WI38 (cell line): ENCODE results near the gene PDE11A.

ENCODE experiments used
- H3K4me3 ChIP-seq: 2 replicates; pipeline ENCODE4 v1.5.1; 2011; ENCODE audit warnings: low read depth, mild to moderate bottlenecking, control low read depth, low read length
- TF ChIP-seq, protein P1 (sequence below): IDR thresholded peaks from 2 replicates; pipeline ENCODE4 v1.5.1; 2012; ENCODE audit warnings: low read depth, mild to moderate bottlenecking, control low read depth, low read length

PDE11A gene

GRCh38 chr2:177586154-177586553 is 486.4 kb downstream of the PDE11A start:
- TF ChIP-seq, protein P1, sequence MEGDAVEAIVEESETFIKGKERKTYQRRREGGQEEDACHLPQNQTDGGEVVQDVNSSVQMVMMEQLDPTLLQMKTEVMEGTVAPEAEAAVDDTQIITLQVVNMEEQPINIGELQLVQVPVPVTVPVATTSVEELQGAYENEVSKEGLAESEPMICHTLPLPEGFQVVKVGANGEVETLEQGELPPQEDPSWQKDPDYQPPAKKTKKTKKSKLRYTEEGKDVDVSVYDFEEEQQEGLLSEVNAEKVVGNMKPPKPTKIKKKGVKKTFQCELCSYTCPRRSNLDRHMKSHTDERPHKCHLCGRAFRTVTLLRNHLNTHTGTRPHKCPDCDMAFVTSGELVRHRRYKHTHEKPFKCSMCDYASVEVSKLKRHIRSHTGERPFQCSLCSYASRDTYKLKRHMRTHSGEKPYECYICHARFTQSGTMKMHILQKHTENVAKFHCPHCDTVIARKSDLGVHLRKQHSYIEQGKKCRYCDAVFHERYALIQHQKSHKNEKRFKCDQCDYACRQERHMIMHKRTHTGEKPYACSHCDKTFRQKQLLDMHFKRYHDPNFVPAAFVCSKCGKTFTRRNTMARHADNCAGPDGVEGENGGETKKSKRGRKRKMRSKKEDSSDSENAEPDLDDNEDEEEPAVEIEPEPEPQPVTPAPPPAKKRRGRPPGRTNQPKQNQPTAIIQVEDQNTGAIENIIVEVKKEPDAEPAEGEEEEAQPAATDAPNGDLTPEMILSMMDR, result no peak
- no peak overlapping the region for H3K4me3 ChIP-seq

DNA sequence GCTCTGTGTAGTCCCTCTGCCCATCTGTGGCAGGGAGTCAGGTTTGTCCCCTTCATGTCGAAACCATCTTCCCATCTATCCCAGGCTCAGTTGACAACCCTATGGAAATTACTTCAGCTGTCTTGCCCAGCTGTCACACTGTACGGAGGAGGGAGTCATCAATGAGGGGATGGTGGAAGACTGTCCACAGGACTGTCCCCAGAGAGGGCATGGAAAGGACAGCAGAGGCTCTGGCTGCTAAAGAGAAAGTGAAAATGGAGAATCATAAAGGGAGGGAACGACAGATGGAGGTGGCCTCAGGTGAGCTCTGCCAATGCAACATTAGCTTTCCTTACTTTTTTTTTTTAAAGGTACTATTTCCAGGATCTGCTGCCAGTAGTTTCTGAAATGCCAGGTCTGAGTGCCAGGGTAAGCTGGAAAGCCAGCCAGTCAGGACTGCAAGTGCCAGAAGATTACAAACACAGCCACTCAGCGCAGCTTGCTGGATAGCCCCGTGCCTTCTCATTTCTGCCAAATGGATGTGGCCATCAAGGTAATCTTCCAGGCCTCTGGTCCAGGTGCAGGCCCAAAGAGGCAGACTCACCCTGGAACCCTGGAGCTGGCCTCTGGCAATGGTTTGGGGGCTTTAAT is 487.2 kb downstream of the PDE11A start:
- TF ChIP-seq, protein P1, result no peak
- peak overlapping the region; percentile 32 for H3K4me3 ChIP-seq

- no peak overlapping the region for H3K4me3 ChIP-seq
- TF ChIP-seq, protein P1, result no peak
Observed at GRCh38 chr2:177584030-177584692, 488.4 kb downstream of the PDE11A start.

DNA sequence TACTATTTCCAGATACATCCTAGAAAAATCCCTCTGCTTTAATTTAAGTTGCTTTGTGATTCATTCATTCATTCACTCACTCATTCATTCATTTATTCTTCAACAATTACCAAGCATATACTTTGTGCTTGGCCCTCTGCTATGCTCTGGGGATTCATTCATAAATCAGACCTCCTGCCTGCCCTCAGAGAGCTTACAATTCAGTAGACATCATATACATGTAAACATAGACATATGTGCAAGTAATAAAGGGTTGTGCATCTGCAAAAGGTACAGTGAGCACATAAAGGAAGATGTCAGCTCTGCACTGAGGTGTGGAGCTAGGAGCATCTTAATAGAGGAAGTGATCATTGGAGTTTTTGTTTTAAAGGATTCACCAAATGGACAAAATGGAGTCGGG is 490.6 kb downstream of the PDE11A start:
- TF ChIP-seq, protein P1, result no peak
- no peak overlapping the region for H3K4me3 ChIP-seq

GRCh38 chr2:177579486-177580036 is 493.0 kb downstream of the PDE11A start:
- TF ChIP-seq, protein P1, result no peak
- no peak overlapping the region for H3K4me3 ChIP-seq

GRCh38 chr2:177578454-177578853 is 494.1 kb downstream of the PDE11A start:
- no peak overlapping the region for H3K4me3 ChIP-seq
- TF ChIP-seq, protein P1, result no peak

GRCh38 chr2:177577075-177577474 is 495.5 kb downstream of the PDE11A start:
- H3K4me3 ChIP-seq, result no peak overlapping the region
- TF ChIP-seq, protein P1, result no peak
